ENCODE results near the gene MEGF8. TPM values are rescaled to one million over a fixed set of nuclear protein-coding genes. Genes with fewer than 3 reads are reported as not detected.
"Not testable (repeated sequence)": the region's sequence is repeated elsewhere in the genome, so short reads cannot be mapped to it uniquely, and the experiment has no call there.

The MEGF8 gene
- total RNA-seq, 1 donor from 2014 or later: 7.1 TPM

DNA sequence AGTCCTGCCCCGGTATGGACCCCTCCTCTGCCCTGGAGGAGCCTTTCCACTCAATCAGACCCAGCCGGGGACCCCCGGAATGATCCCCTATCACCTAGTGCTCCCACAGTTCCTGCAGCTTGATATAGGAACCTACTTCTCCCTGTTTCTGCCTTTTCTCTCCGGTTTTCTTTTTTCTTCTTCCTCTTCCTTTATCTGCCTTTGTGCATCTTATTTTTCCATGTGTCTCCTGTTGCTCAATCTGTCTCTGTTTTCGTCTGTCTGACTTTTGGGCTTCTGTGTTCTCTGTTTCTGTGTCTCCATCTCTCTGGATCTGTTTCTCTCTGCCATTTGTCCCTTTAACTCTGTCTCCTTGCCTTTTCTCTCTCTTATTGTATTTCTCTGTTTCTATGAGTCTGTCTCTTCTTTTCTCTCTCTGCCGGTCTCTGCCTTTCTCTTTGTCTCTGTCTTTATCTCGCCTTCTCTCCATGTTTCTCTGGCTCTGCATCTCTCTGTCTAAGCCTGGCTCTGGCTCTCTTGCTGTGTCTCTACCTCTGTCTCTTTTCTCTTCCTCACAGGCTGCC lies 10.0 kb downstream of the MEGF8 start:
- Histone ChIP-seq H3K27me3 (ENCODE audit: control insufficient read depth, insufficient read depth, low read length) (no peaks in the 10 kb centered on the region), H3K4me3 (ENCODE audit: low read depth, low read length) (no peak overlapping the region), H3K36me3 (ENCODE audit: control insufficient read depth, insufficient read depth, low read length) (peaks cover 3% of the 10 kb centered on the region)
- no peak for DNase-seq (ENCODE audit: low read depth)
- TF ChIP-seq, protein P1, sequence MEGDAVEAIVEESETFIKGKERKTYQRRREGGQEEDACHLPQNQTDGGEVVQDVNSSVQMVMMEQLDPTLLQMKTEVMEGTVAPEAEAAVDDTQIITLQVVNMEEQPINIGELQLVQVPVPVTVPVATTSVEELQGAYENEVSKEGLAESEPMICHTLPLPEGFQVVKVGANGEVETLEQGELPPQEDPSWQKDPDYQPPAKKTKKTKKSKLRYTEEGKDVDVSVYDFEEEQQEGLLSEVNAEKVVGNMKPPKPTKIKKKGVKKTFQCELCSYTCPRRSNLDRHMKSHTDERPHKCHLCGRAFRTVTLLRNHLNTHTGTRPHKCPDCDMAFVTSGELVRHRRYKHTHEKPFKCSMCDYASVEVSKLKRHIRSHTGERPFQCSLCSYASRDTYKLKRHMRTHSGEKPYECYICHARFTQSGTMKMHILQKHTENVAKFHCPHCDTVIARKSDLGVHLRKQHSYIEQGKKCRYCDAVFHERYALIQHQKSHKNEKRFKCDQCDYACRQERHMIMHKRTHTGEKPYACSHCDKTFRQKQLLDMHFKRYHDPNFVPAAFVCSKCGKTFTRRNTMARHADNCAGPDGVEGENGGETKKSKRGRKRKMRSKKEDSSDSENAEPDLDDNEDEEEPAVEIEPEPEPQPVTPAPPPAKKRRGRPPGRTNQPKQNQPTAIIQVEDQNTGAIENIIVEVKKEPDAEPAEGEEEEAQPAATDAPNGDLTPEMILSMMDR (IDR thresholded peaks at IDR 0.05; ENCODE audit: insufficient read depth, low read length, severe bottlenecking): no peak
- FAIRE-seq: no peak

DNA sequence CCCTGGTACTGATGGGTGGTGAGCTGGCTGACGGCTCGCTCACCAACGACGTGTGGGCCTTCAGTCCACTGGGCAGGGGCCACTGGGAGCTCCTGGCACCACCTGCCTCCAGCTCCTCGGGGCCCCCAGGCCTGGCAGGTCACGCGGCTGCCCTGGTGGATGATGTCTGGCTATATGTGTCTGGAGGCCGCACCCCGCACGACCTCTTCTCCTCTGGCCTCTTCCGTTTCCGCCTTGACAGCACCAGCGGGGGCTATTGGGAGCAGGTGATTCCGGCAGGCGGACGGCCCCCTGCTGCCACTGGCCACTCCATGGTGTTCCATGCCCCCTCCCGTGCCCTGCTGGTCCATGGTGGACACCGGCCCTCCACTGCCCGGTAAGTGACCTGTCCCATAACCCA lies 10.5 kb downstream of the MEGF8 start:
- Histone ChIP-seq H3K4me3 (ENCODE audit: low read depth, low read length) (no peak overlapping the region), H3K36me3 (ENCODE audit: control insufficient read depth, insufficient read depth, low read length) (peaks cover 3% of the 10 kb centered on the region), H3K27me3 (ENCODE audit: control insufficient read depth, insufficient read depth, low read length) (no peaks in the 10 kb centered on the region)
- TF ChIP-seq, protein P1 (IDR thresholded peaks at IDR 0.05; ENCODE audit: insufficient read depth, low read length, severe bottlenecking): no peak
- FAIRE-seq: no peak
- no peak for DNase-seq (ENCODE audit: low read depth)

DNA sequence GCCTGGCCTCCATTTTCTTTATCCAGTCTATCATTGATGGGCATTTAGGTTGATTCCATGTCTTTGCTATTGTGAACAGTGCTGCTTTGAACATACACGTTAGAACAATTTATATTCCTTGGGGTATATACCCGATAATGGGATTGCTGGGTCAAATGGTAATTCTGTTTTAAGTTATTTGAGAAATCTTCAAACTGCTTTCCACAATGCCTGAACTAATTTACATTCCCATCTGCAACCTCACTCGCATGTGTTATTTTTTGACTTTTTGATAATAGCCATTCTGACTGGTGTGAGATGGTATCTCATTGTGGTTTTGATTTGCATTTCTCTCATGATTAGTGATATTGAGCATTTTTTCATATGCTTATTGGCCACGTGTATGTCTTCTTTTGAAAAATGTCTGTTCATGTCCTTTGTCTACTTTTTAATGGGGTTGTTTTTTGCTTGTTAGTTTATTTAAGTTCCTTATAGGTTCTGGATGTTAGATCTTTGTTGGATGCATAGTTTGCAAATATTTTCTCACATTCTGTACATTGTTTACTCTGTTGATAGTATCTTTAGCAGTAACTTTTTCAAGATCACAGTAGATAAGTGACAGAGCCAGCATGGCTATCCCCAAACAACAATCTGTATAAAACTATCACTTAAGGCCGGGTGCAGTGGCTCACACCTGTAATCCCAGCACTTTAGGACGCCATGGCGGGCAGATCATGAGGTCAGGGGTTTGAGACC lies 13.9 kb downstream of the MEGF8 start:
- not testable (repeated sequence) for H3K4me3 ChIP-seq (ENCODE audit: low read depth, low read length); H3K36me3 ChIP-seq (ENCODE audit: control insufficient read depth, insufficient read depth, low read length); DNase-seq (ENCODE audit: low read depth); H3K27me3 ChIP-seq (ENCODE audit: control insufficient read depth, insufficient read depth, low read length); FAIRE-seq

DNA sequence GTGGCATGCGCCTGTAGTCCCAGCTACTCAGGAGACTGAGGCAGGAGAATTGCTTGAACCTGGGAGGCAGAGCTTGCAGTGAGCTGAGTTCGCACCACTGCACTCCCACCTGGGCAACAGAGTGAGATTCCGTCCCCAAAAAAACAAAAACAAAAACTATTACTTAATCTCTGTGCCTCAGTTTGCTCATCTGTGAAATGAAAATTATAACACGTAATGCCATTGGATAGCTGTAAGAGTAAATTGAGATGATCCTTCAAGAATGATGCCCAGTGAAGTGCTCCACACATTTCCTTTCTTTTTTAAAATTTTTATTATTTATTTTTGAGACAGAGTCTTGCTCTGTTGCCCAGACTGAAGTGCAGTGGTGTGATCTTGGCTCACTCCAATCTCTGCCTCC lies 14.5 kb downstream of the MEGF8 start:
- not testable (repeated sequence) for FAIRE-seq; H3K27me3 ChIP-seq (ENCODE audit: control insufficient read depth, insufficient read depth, low read length); H3K4me3 ChIP-seq (ENCODE audit: low read depth, low read length); H3K36me3 ChIP-seq (ENCODE audit: control insufficient read depth, insufficient read depth, low read length); DNase-seq (ENCODE audit: low read depth)

DNA sequence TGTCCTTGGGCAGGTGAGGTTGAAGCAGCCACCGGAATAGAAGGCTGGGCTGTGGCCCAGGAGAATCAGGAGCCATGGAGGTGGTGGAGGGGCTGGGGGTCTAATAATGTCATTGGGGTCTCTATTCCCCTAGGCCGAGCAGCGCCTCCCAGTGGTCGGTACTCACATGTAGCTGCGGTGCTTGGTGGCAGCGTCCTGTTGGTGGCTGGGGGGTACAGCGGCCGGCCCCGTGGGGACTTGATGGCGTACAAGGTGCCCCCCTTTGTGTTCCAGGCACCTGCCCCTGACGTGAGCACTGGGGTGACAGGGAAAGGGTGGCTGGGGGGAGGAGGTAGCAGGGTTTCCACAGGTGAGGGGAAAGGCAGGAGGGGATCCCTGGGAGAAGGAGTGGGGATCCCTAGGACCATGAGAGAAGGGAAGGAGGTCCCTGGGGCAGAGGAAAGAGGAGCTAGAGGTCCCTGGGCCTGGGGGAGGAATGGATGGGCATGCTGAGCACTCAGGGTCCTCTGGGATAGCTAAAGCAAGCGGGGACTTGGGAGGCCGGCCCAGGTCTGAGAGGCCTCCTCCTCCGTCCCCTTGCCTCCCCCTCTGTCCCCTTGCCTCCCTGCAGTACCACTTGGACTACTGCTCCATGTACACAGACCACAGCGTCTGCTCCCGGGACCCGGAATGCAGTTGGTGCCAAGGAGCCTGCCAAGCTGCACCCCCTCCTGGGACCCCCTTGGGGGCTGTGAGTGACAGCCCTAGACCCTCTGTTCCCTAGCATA lies 18.1 kb downstream of the MEGF8 start:
- Histone ChIP-seq H3K4me3 (ENCODE audit: low read depth, low read length) (no peak overlapping the region), H3K27me3 (ENCODE audit: control insufficient read depth, insufficient read depth, low read length) (no peaks in the 10 kb centered on the region), H3K36me3 (ENCODE audit: control insufficient read depth, insufficient read depth, low read length) (no peaks in the 10 kb centered on the region)
- no peak for DNase-seq (ENCODE audit: low read depth)
- TF ChIP-seq, protein P1 (IDR thresholded peaks at IDR 0.05; ENCODE audit: insufficient read depth, low read length, severe bottlenecking): no peak
- FAIRE-seq: no peak

DNA sequence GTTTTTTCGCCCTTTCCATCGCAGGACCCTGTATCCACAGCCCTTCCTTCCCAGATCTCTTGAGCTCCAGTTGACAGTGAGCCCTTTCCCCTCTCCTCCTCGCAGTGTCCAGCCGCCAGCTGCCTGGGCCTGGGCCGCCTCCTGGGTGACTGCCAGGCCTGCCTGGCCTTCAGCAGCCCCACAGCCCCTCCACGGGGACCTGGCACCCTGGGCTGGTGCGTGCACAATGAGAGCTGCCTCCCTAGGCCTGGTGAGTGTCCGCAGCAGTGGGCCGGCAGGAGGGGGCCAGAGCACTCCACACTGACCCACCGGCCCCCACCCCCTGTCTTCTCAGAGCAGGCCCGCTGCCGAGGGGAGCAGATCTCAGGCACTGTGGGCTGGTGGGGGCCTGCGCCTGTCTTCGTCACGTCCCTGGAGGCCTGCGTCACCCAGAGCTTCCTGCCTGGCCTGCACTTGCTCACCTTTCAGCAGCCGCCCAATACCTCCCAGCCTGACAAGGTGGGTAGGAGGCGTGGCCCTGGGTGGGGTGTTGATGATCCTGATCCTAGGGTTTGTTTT lies 19.0 kb downstream of the MEGF8 start:
- no peaks in the 10 kb centered on the region for H3K36me3 ChIP-seq (ENCODE audit: control insufficient read depth, insufficient read depth, low read length)
- TF ChIP-seq, protein P1 (IDR thresholded peaks at IDR 0.05; ENCODE audit: insufficient read depth, low read length, severe bottlenecking): no peak
- no peak for FAIRE-seq

More for the DNA sequence above, 19.0 kb downstream of the MEGF8 start:
- no peak for DNase-seq (ENCODE audit: low read depth)
- Histone ChIP-seq H3K27me3 (ENCODE audit: control insufficient read depth, insufficient read depth, low read length) (no peaks in the 10 kb centered on the region), H3K4me3 (ENCODE audit: low read depth, low read length) (no peak overlapping the region)

Data from bronchial epithelial cell (primary cell).